H1 (cell line): ENCODE data around the gene BPHL. TPM values are rescaled to one million over a fixed set of nuclear protein-coding genes. Genes with fewer than 3 reads are reported as not detected.

Source experiments
- CTCF ChIA-PET: fragments of 300-600 bp; sonication (Branson Sonifier 250); formaldehyde crosslinking; loops from one replicate; lab custom pipeline; 2021; ENCODE audit not compliant: partially characterized antibody; lab: Charles Lee
- POLR2A ChIA-PET: fragments of 300-600 bp; sonication (Branson Sonifier 250); formaldehyde crosslinking; loops from one replicate; lab custom pipeline; 2021; ENCODE audit warnings: inconsistent platforms; ENCODE audit not compliant: partially characterized antibody; lab: Charles Lee
- DNase-seq, 2 experiments: peaks; one replicate each; pipeline versions ENCODE4 v3.0.0 to v3.0.0-alpha.2; 2010 to 2022; ENCODE audit warnings: low spot score in 2 of 2, low read depth in 1 of 2, mixed read lengths in 1 of 2
- FAIRE-seq: peaks from 2 replicates; lab custom pipeline; 2011; peaks lifted over from hg19 to GRCh38; lab: Jason Lieb, UNC
- H2AFZ ChIP-seq: 2 replicates; pipeline ENCODE4 v1.8.1; 2012; ENCODE audit warnings: low read length, inconsistent platforms
- H2AK5ac ChIP-seq: 2 replicates; pipeline ENCODE4 v1.6.1; 2013; ENCODE audit warnings: low read depth, low read length
- H2BK120ac ChIP-seq: replicated peaks from 2 replicates; pipeline ENCODE3; 2013; ENCODE audit warnings: low read depth, low read length, inconsistent platforms
- H2BK12ac ChIP-seq: 2 replicates; pipeline ENCODE4 v1.6.1; 2013; ENCODE audit warnings: low read depth, low read length
- H2BK15ac ChIP-seq: 2 replicates; pipeline ENCODE4 v1.6.1; 2013; ENCODE audit warnings: low read length
- H2BK20ac ChIP-seq: 2 replicates; pipeline ENCODE4 v1.6.1; 2013; ENCODE audit warnings: low read length
- H2BK5ac ChIP-seq: 2 replicates; pipeline ENCODE4 v1.6.1; 2013; ENCODE audit warnings: low read depth, low read length
- H3K14ac ChIP-seq: 2 replicates; pipeline ENCODE4 v1.6.1; 2013; ENCODE audit warnings: inconsistent platforms; ENCODE audit not compliant: insufficient read length
- H3K18ac ChIP-seq: 2 replicates; pipeline ENCODE4 v1.6.1; 2013; ENCODE audit warnings: low read length; ENCODE audit errors: extremely low read depth
- H3K23ac ChIP-seq: 2 replicates; pipeline ENCODE4 v1.6.1; 2013; ENCODE audit warnings: inconsistent platforms; ENCODE audit not compliant: insufficient read length
- H3K23me2 ChIP-seq: 2 replicates; pipeline ENCODE4 v1.6.1; 2013; ENCODE audit warnings: low read depth, low read length
- H3K27ac ChIP-seq: 2 replicates; pipeline ENCODE4 v1.6.1; 2011; ENCODE audit warnings: low read depth, low read length, inconsistent platforms
- H3K27me3 ChIP-seq, 4 experiments: replicated peaks in 1 of 4; 1 replicate in 1 of 4; 2 replicates in 3 of 4; pipeline versions ENCODE4 v1.6.1 to v1.8.1; 2011 to 2013; ENCODE audit warnings: low read length in 3 of 4, mild to moderate bottlenecking in 3 of 4, inconsistent platforms in 2 of 4, mixed read lengths in 2 of 4, moderate library complexity in 1 of 4; ENCODE audit not compliant: control insufficient read depth in 3 of 4, insufficient read depth in 3 of 4; ENCODE audit errors: extremely low read depth in 1 of 4
- H3K36me3 ChIP-seq, 4 experiments: 2 replicates each; pipeline versions ENCODE4 v1.6.1 to v1.8.1; 2011 to 2013; ENCODE audit warnings: mild to moderate bottlenecking in 4 of 4, low read length in 3 of 4, moderate library complexity in 2 of 4, control low read depth in 1 of 4, inconsistent platforms in 1 of 4; ENCODE audit not compliant: insufficient read depth in 4 of 4, control insufficient read depth in 2 of 4
- H3K4ac ChIP-seq: replicated peaks from 2 replicates; pipeline ENCODE3; 2013; ENCODE audit warnings: low read length, low read depth, mixed read lengths, inconsistent platforms; ENCODE audit not compliant: insufficient read length
- H3K4me1 ChIP-seq, 4 experiments: replicated peaks in 1 of 4; 1 replicate in 1 of 4; 2 replicates in 3 of 4; pipeline versions ENCODE4 v1.6.1 to v1.8.1; 2011 to 2013; ENCODE audit warnings: low read length in 3 of 4, inconsistent platforms in 2 of 4, mixed read lengths in 1 of 4; ENCODE audit not compliant: insufficient read depth in 4 of 4, control insufficient read depth in 3 of 4
- H3K4me2 ChIP-seq, 2 experiments: 2 replicates each; pipeline versions ENCODE4 v1.6.1 to v1.8.1; 2011 to 2013; ENCODE audit warnings: low read depth in 2 of 2, low read length in 2 of 2, control low read depth in 1 of 2, inconsistent platforms in 1 of 2, mild to moderate bottlenecking in 1 of 2; ENCODE audit not compliant: insufficient read depth in 1 of 2
- H3K4me3 ChIP-seq, 4 experiments: fragments of 200-600, 300-600 bp in 1 of 4; sonication (generic), shearing (Covaris generic), sonication (Bioruptor Twin) in 1 of 4; 2 replicates each; pipeline versions ENCODE4 v1.5.1 to v1.8.1; 2011 to 2016; ENCODE audit warnings: low read length in 4 of 4, low read depth in 3 of 4, control low read depth in 2 of 4, inconsistent platforms in 2 of 4, mild to moderate bottlenecking in 2 of 4, mixed read lengths in 1 of 4, moderate library complexity in 1 of 4; ENCODE audit not compliant: insufficient read depth in 2 of 4; ENCODE audit errors: extremely low read depth in 1 of 4
- H3K56ac ChIP-seq: replicated peaks from 2 replicates; pipeline ENCODE3; 2013; ENCODE audit warnings: low read depth, mild to moderate bottlenecking, mixed read lengths, low read length, inconsistent platforms; ENCODE audit not compliant: insufficient read length
- H3K79me1 ChIP-seq: 2 replicates; pipeline ENCODE4 v1.6.1; 2013; ENCODE audit warnings: low read depth, low read length, control low read depth
- H3K79me2 ChIP-seq, 2 experiments: 2 replicates each; pipeline versions ENCODE4 v1.6.1 to v1.8.1; 2012 to 2013; ENCODE audit warnings: low read length in 2 of 2, mild to moderate bottlenecking in 2 of 2, inconsistent platforms in 1 of 2; ENCODE audit not compliant: insufficient read depth in 2 of 2, control insufficient read depth in 1 of 2
- H3K9ac ChIP-seq, 4 experiments: replicated peaks in 1 of 4; 1 replicate in 1 of 4; 2 replicates in 3 of 4; pipeline versions ENCODE4 v1.6.1 to v1.8.1; 2011 to 2013; ENCODE audit warnings: low read depth in 3 of 4, low read length in 3 of 4, control low read depth in 2 of 4, mild to moderate bottlenecking in 2 of 4, moderate library complexity in 2 of 4, inconsistent platforms in 1 of 4; ENCODE audit errors: extremely low read depth in 1 of 4
- H3K9me3 ChIP-seq, 2 experiments: 2 replicates each; pipeline versions ENCODE4 v1.6.1 to v1.8.1; 2012 to 2013; ENCODE audit warnings: mild to moderate bottlenecking in 2 of 2, moderate library complexity in 2 of 2, control low read depth in 1 of 2, inconsistent platforms in 1 of 2, low read depth in 1 of 2, low read length in 1 of 2, mixed read lengths in 1 of 2; ENCODE audit not compliant: insufficient read depth in 2 of 2
- H4K20me1 ChIP-seq, 2 experiments: replicated peaks in 1 of 2; 2 replicates each; pipeline versions ENCODE3 to v1.8.1; 2011 to 2013; ENCODE audit warnings: inconsistent platforms in 2 of 2, low read length in 2 of 2, mild to moderate bottlenecking in 1 of 2; ENCODE audit not compliant: insufficient read depth in 2 of 2, control insufficient read depth in 1 of 2
- H4K5ac ChIP-seq: 2 replicates; pipeline ENCODE4 v1.6.1; 2013; ENCODE audit warnings: low read length, low read depth, mixed read lengths, inconsistent platforms; ENCODE audit not compliant: insufficient read length
- H4K8ac ChIP-seq: 2 replicates; pipeline ENCODE4 v1.8.0; 2013; ENCODE audit warnings: mild to moderate bottlenecking, moderate library complexity, low read length, inconsistent platforms; ENCODE audit not compliant: insufficient read depth; ENCODE audit errors: extremely low read depth
- H4K91ac ChIP-seq: replicated peaks from 2 replicates; pipeline ENCODE3; 2013; ENCODE audit warnings: low read length, mixed read lengths, inconsistent platforms; ENCODE audit not compliant: insufficient read length
- ASH2L ChIP-seq: fragments of 200-600, 300-600 bp; sonication (generic); IDR thresholded peaks from one replicate; pipeline ENCODE4 v1.7.1; 2017; ENCODE audit warnings: low read length
- BRCA1 ChIP-seq: IDR thresholded peaks from 2 replicates; pipeline ENCODE4 v1.6.1; 2012; ENCODE audit warnings: low read depth, low read length, improper control_type of control experiment
- CBX8 ChIP-seq: fragments of 300-800, 300-1000 bp; sonication (generic); IDR thresholded peaks from 2 replicates; pipeline ENCODE4 v1.7.1; 2016; ENCODE audit warnings: low read depth, low read length, borderline replicate concordance
- CREB1 ChIP-seq: IDR thresholded peaks from 2 replicates; pipeline ENCODE4 v1.6.1; 2012; ENCODE audit warnings: inconsistent platforms
- EP300 ChIP-seq, 2 experiments: IDR thresholded peaks; 1 replicate in 1 of 2; 2 replicates in 1 of 2; pipeline ENCODE4 v1.6.1; 2011 to 2012; ENCODE audit warnings: low read depth in 2 of 2, low read length in 2 of 2, mild to moderate bottlenecking in 2 of 2, borderline replicate concordance in 1 of 2, inconsistent platforms in 1 of 2, moderate library complexity in 1 of 2
- EZH2 ChIP-seq: fragments of 200-600 bp; sonication (generic); IDR thresholded peaks from 2 replicates; pipeline ENCODE4 v1.7.1; 2012; ENCODE audit warnings: low read depth, mild to moderate bottlenecking, moderate library complexity, low read length, inconsistent platforms; ENCODE audit not compliant: severe bottlenecking
- HDAC6 ChIP-seq: IDR thresholded peaks from one replicate; pipeline ENCODE4 v1.7.1; 2012; ENCODE audit warnings: low read depth, mild to moderate bottlenecking, inconsistent platforms, low read length, moderate library complexity
- JUN ChIP-seq: IDR thresholded peaks from 2 replicates; pipeline ENCODE4 v1.6.1; 2011; ENCODE audit warnings: low read depth, mild to moderate bottlenecking, improper control_type of control experiment, low read length
- POLR2A ChIP-seq, 2 experiments: IDR thresholded peaks; 1 replicate in 1 of 2; 2 replicates in 1 of 2; pipeline ENCODE4 v1.6.1; 2011; ENCODE audit warnings: low read depth in 2 of 2, low read length in 2 of 2, mild to moderate bottlenecking in 2 of 2; ENCODE audit errors: control extremely low read depth in 1 of 2
- POLR2AphosphoS5 ChIP-seq: IDR thresholded peaks from 2 replicates; pipeline ENCODE4 v1.6.1; 2011; ENCODE audit warnings: low read depth, low read length
- SIRT6 ChIP-seq: IDR thresholded peaks from one replicate; pipeline ENCODE4 v1.7.1; 2012; ENCODE audit warnings: low read length, inconsistent platforms
- SUZ12 ChIP-seq: fragments of 200-600 bp; sonication (generic); IDR thresholded peaks from 2 replicates; pipeline ENCODE4 v1.6.1; 2012; ENCODE audit warnings: mild to moderate bottlenecking, inconsistent platforms, low read length, moderate library complexity, mixed read lengths
- WGBS, 2 experiments: shearing (Covaris generic) in 1 of 2; methylation state at CpG; one replicate each; pipeline versions ENCODE4 v1.1.6 to v1.1.7; 2013 to 2015; ENCODE audit warnings: low lambda C conversion rate in 2 of 2, mixed read lengths in 2 of 2, inconsistent platforms in 1 of 2, low coverage in 1 of 2, missing lambda C conversion rate in 1 of 2; ENCODE audit not compliant: insufficient replicate concordance in 2 of 2, insufficient coverage in 1 of 2, insufficient read length in 1 of 2; ENCODE audit errors: extremely low coverage in 1 of 2, missing lambda C conversion rate in 1 of 2; 5-methylcytosine and 5-hydroxymethylcytosine counted together
- polyA plus RNA-seq, 7 experiments: library from polyadenylated mRNA; depleted of rRNA in 3 of 7; stranded (reverse) in 5 of 7; unstranded in 2 of 7; fragments of >200 nt in 5 of 7; fragments of 200-250 nt in 2 of 7; gene quantifications; 1 replicate in 5 of 7; 2 replicates in 1 of 7; 4 replicates in 1 of 7; pipeline versions ENCODE4 v1.2.1 to v1.2.3, GENCODE V29; 2011 to 2013; ENCODE audit warnings: missing spikeins in 2 of 7, mixed read lengths in 2 of 7
- total RNA-seq: library from RNA; stranded (reverse); fragmentation: NEBNext Ultra II Directional; extraction: Animal tissue kit (Norgen Biotek cat#: 25700); gene quantifications from 2 replicates; pipeline ENCODE4 v1.2.1, GENCODE V29; 2021

BPHL gene
- total and polyA plus RNA-seq, 2 of the 8 experiments (the other 6 are each of a cell fraction or from before 2014, with no cell fraction given), result 24.4 to 36.4 TPM

- H2BK12ac ChIP-seq, result peak overlapping the region; percentile 41; the same call in 1 of the 2 replicates
- peak overlapping the region; percentile 30 for H2BK120ac ChIP-seq
- no peak overlapping the region for H4K8ac ChIP-seq
- no peaks in the 10 kb centered on the region for H3K36me3 ChIP-seq
- H3K56ac ChIP-seq, result no peak overlapping the region
- POLR2A ChIA-PET, result interaction anchor here (0.8 to 1.3 kb wide), 8 partner anchors 24 to 41 kb away, joined by 3 to 9 read pairs (median 4); partner anchors contain the start of gene TUBB2A
- no peaks in the 10 kb centered on the region for H3K23me2 ChIP-seq
- no peak overlapping the region for H3K23ac ChIP-seq
- FAIRE-seq (no peak), DNase-seq (no peak)
- no peak overlapping the region for H4K5ac ChIP-seq
- no peak overlapping the region for H2AFZ ChIP-seq
- peak overlapping the region; percentile 86; the same call in 1 of the 2 replicates for H2BK20ac ChIP-seq
- H3K27ac ChIP-seq, result no peak overlapping the region
- peak overlapping the region; percentile 22 for H4K91ac ChIP-seq
- H3K79me2 ChIP-seq, result no peaks in the 10 kb centered on the region
- peak overlapping the region; percentile 4 for H3K4ac ChIP-seq
- no peaks in the 10 kb centered on the region; the same call in 1 of the 2 replicates for H3K79me1 ChIP-seq
- TF ChIP-seq EP300 (IDR thresholded peaks at IDR 0.05; ENCODE audit: borderline replicate concordance in 1 of 2, low read depth in 2 of 2, low read length in 2 of 2) (no peak), POLR2A (IDR thresholded peaks at IDR 0.05; ENCODE audit: control extremely low read depth in 1 of 2, low read depth in 2 of 2, low read length in 2 of 2) (no peak), CBX8 (no peak), JUN (no peak), CREB1 (no peak), HDAC6 (no peak), SIRT6 (no peak), BRCA1 (no peak), ASH2L (no peak), EZH2 (no peak), POLR2AphosphoS5 (no peak), SUZ12 (no peak)
- H3K4me3 ChIP-seq, result no peak overlapping the region
- no peak overlapping the region for H3K14ac ChIP-seq
- no peak overlapping the region for H2BK15ac ChIP-seq
- no peak overlapping the region for H2BK5ac ChIP-seq
- H3K4me1 ChIP-seq, result peaks cover 10 to 19% (median 17%) of the 10 kb centered on the region in 4 experiments
- H3K9ac ChIP-seq, result no peak overlapping the region
- CTCF ChIA-PET, result interaction anchor here (0.7 to 2.7 kb wide), 5 partner anchors 13 to 233 kb away, joined by 3 to 6 read pairs (median 5); no protein-coding TSS in a partner anchor
- no peaks in the 10 kb centered on the region for H4K20me1 ChIP-seq
- WGBS, 2 experiments, result 91% methylated on average over 5 of the region's 5 CpGs; no CpG with 5 or more reads in 1 of the 2 experiments
- H3K4me2 ChIP-seq, result no peak overlapping the region
- no peak overlapping the region for H3K18ac ChIP-seq
- H2AK5ac ChIP-seq, result 0 out of 2 replicates have a peak overlapping the region, but pooled peaks have one; percentile 18
- peaks cover 0 to 4% of the 10 kb centered on the region in 2 experiments; a peak in 1 of 4 replicates for H3K9me3 ChIP-seq
- H3K27me3 ChIP-seq, result no peaks in the 10 kb centered on the region
These were observed 72.3 kb downstream of the BPHL start for GRCh38 chr6:3190779-3191178.
